ENCODE data around the gene MAD1L1.
A peak's percentile ranks its signal among the peaks of the same experiment; 100 is the strongest.
"Not testable (repeated sequence)": the region's sequence is repeated elsewhere in the genome, so short reads cannot be mapped to it uniquely, and the experiment has no call there.

The MAD1L1 gene

GRCh38 chr7:2173189-2173827 lies 59.4 kb downstream of the MAD1L1 start:
- no peak for DNase-seq (ENCODE audit: low spot score)

GRCh38 chr7:2172311-2173188 lies 60.2 kb downstream of the MAD1L1 start:
- peak; percentile 40 for DNase-seq (ENCODE audit: low spot score)

- DNase-seq (ENCODE audit: low spot score): no peak
These were observed 60.9 kb downstream of the MAD1L1 start for GRCh38 chr7:2171855-2172254.

- DNase-seq (ENCODE audit: low spot score): no peak
These were observed 61.9 kb downstream of the MAD1L1 start for GRCh38 chr7:2170576-2171521.

GRCh38 chr7:2169923-2170575 lies 62.7 kb downstream of the MAD1L1 start:
- no peak for DNase-seq (ENCODE audit: low spot score)

GRCh38 chr7:2168615-2169311 lies 64.0 kb downstream of the MAD1L1 start:
- no peak for DNase-seq (ENCODE audit: low spot score)

- no peak for DNase-seq (ENCODE audit: low spot score)
These were observed 66.0 kb downstream of the MAD1L1 start for GRCh38 chr7:2166625-2167280.

GRCh38 chr7:2165610-2166594 lies 66.8 kb downstream of the MAD1L1 start:
- no peak for DNase-seq (ENCODE audit: low spot score)

- DNase-seq (ENCODE audit: low spot score): no peak
These were observed 67.5 kb downstream of the MAD1L1 start for GRCh38 chr7:2165239-2165609.

GRCh38 chr7:2164646-2165045 lies 68.1 kb downstream of the MAD1L1 start:
- DNase-seq (ENCODE audit: low spot score): no peak

GRCh38 chr7:2163600-2164555 lies 68.9 kb downstream of the MAD1L1 start:
- no peak for DNase-seq (ENCODE audit: low spot score)

- DNase-seq (ENCODE audit: low spot score): no peak
These were observed 69.8 kb downstream of the MAD1L1 start for GRCh38 chr7:2162959-2163358.

GRCh38 chr7:2162004-2162902 lies 70.5 kb downstream of the MAD1L1 start:
- DNase-seq (ENCODE audit: low spot score): not testable (repeated sequence)

GRCh38 chr7:2159176-2159520 lies 73.6 kb downstream of the MAD1L1 start:
- DNase-seq (ENCODE audit: low spot score): no peak

- no peak for DNase-seq (ENCODE audit: low spot score)
These were observed 74.2 kb downstream of the MAD1L1 start for GRCh38 chr7:2158331-2159175.
